HEK293T (cell line): ENCODE results near the gene MTMR12.

Experiments
- CTCF ChIA-PET: fragments of 350-600 bp; formaldehyde crosslinking; extraction: SDS; loops from one replicate; lab custom pipeline; 2021; ENCODE audit warnings: antibody characterized with exemption, inconsistent platforms; lab: Yijun Ruan, JAX
- POLR2A ChIA-PET: fragments of 350-600 bp; formaldehyde crosslinking; extraction: SDS; loops from one replicate; lab custom pipeline; 2020; ENCODE audit warnings: antibody characterized with exemption, inconsistent platforms; lab: Yijun Ruan, JAX
- DNase-seq: peaks from one replicate; pipeline ENCODE4 v3.0.0; 2012; ENCODE audit warnings: mixed read lengths; ENCODE audit errors: extremely low spot score
- ARNT ChIP-seq: fragments of 450-650 bp; IDR thresholded peaks from 2 replicates; pipeline ENCODE4 v1.6.1; 2017; ENCODE audit warnings: mild to moderate bottlenecking
- BHLHE40 ChIP-seq: fragments of 450-650 bp; IDR thresholded peaks from 2 replicates; pipeline ENCODE4 v1.6.1; 2016; ENCODE audit warnings: mild to moderate bottlenecking, moderate library complexity, borderline replicate concordance
- CTBP1 ChIP-seq: fragments of 450-650 bp; IDR thresholded peaks from 2 replicates; pipeline ENCODE4 v1.6.1; 2016; ENCODE audit warnings: borderline replicate concordance
- ELF4 ChIP-seq: fragments of 450-650 bp; IDR thresholded peaks from 2 replicates; pipeline ENCODE4 v1.6.1; 2017; ENCODE audit warnings: antibody characterized with exemption
- FOXA1 ChIP-seq: fragments of 450-650 bp; IDR thresholded peaks from 2 replicates; pipeline ENCODE4 v1.6.1; 2016; ENCODE audit warnings: mild to moderate bottlenecking
- FOXK2 ChIP-seq: fragments of 450-650 bp; IDR thresholded peaks from 2 replicates; pipeline ENCODE4 v1.6.1; 2016; ENCODE audit warnings: mild to moderate bottlenecking
- FOXM1 ChIP-seq: fragments of 450-650 bp; IDR thresholded peaks from 2 replicates; pipeline ENCODE4 v1.6.1; 2017; ENCODE audit warnings: mild to moderate bottlenecking, borderline replicate concordance
- HDGF ChIP-seq: fragments of 450-650 bp; IDR thresholded peaks from 2 replicates; pipeline ENCODE4 v1.6.1; 2017; ENCODE audit warnings: antibody characterized with exemption, borderline replicate concordance
- L3MBTL2 ChIP-seq: fragments of 450-650 bp; conservative IDR thresholded peaks from 2 replicates; pipeline ENCODE4 v1.6.1; 2016; ENCODE audit warnings: mild to moderate bottlenecking
- LEF1 ChIP-seq: fragments of 450-650 bp; IDR thresholded peaks from 2 replicates; pipeline ENCODE4 v1.6.1; 2017; ENCODE audit warnings: mild to moderate bottlenecking, borderline replicate concordance
- NFRKB ChIP-seq: fragments of 450-650 bp; IDR thresholded peaks from 2 replicates; pipeline ENCODE4 v1.6.1; 2016; ENCODE audit warnings: mild to moderate bottlenecking, moderate library complexity
- PKNOX1 ChIP-seq: fragments of 450-650 bp; IDR thresholded peaks from 2 replicates; pipeline ENCODE4 v1.6.1; 2016
- SP1 ChIP-seq: fragments of 450-650 bp; IDR thresholded peaks from 2 replicates; pipeline ENCODE4 v1.6.1; 2017
- SUZ12 ChIP-seq: fragments of 450-650 bp; IDR thresholded peaks from 2 replicates; pipeline ENCODE4 v1.6.1; 2016; ENCODE audit warnings: mild to moderate bottlenecking
- TARDBP ChIP-seq: fragments of 450-650 bp; IDR thresholded peaks from 2 replicates; pipeline ENCODE4 v1.6.1; 2016
- ZNF384 ChIP-seq: fragments of 450-650 bp; IDR thresholded peaks from 2 replicates; pipeline ENCODE4 v1.6.1; 2016

MTMR12 gene

GRCh38 chr5:32279223-32279622 lies 33.5 kb downstream of the MTMR12 start:
- DNase-seq: no peak
- POLR2A ChIA-PET: no interaction called here
- TF ChIP-seq NFRKB: no peak
- no peak for TF ChIP-seq LEF1
- TF ChIP-seq FOXA1: no peak
- no peak for TF ChIP-seq BHLHE40
- no peak for TF ChIP-seq TARDBP
- no peak for TF ChIP-seq SUZ12
- no peak for TF ChIP-seq PKNOX1
- TF ChIP-seq FOXK2: no peak
- no peak for TF ChIP-seq ARNT
- no peak for TF ChIP-seq ELF4
- TF ChIP-seq CTBP1: no peak
- TF ChIP-seq SP1: no peak
- TF ChIP-seq HDGF: no peak
- no peak for TF ChIP-seq ZNF384
- TF ChIP-seq L3MBTL2: no peak
- no peak for TF ChIP-seq FOXM1
- CTCF ChIA-PET: no interaction called here

GRCh38 chr5:32278406-32278805 lies 34.3 kb downstream of the MTMR12 start:
- ChIA-PET POLR2A (no interaction called here), CTCF (no interaction called here)
- DNase-seq: no peak
- TF ChIP-seq SP1 (no peak), FOXM1 (no peak), CTBP1 (no peak), BHLHE40 (no peak)

GRCh38 chr5:32277798-32278197 lies 34.9 kb downstream of the MTMR12 start:
- POLR2A ChIA-PET: no interaction called here
- DNase-seq: no peak
- no peak for TF ChIP-seq FOXK2
- TF ChIP-seq PKNOX1: no peak
- TF ChIP-seq SUZ12: no peak
- TF ChIP-seq ELF4: no peak
- no peak for TF ChIP-seq FOXM1
- TF ChIP-seq TARDBP: no peak
- TF ChIP-seq BHLHE40: no peak
- no peak for TF ChIP-seq LEF1
- TF ChIP-seq L3MBTL2: no peak
- TF ChIP-seq ARNT: no peak
- no peak for TF ChIP-seq FOXA1
- no peak for TF ChIP-seq ZNF384
- CTCF ChIA-PET: no interaction called here

- POLR2A ChIA-PET: no interaction called here
- no peak for TF ChIP-seq CTBP1
- TF ChIP-seq ZNF384: no peak
- no peak for TF ChIP-seq LEF1
- TF ChIP-seq PKNOX1: no peak
- TF ChIP-seq TARDBP: no peak
- TF ChIP-seq BHLHE40: no peak
- TF ChIP-seq NFRKB: no peak
- no peak for TF ChIP-seq HDGF
- no peak for TF ChIP-seq FOXA1
- no peak for TF ChIP-seq L3MBTL2
- TF ChIP-seq FOXK2: no peak
- TF ChIP-seq ELF4: no peak
- no peak for TF ChIP-seq SUZ12
- TF ChIP-seq FOXM1: no peak
- TF ChIP-seq SP1: no peak
- TF ChIP-seq ARNT: no peak
- DNase-seq: no peak
- CTCF ChIA-PET: no interaction called here
Measured at GRCh38 chr5:32276173-32276853, 36.4 kb downstream of the MTMR12 start.

- ChIA-PET CTCF (interaction anchor here (0.9 kb wide), 1 partner anchor 54 kb away, joined by 3 read pairs; no protein-coding TSS in a partner anchor), POLR2A (no interaction called here)
- DNase-seq: no peak
- TF ChIP-seq SUZ12 (no peak), ZNF384 (no peak), CTBP1 (no peak), FOXK2 (no peak)
Measured at GRCh38 chr5:32275396-32275741, 37.4 kb downstream of the MTMR12 start.

- POLR2A ChIA-PET: no interaction called here
- no peak for DNase-seq
- TF ChIP-seq ARNT: no peak
- TF ChIP-seq PKNOX1: no peak
- TF ChIP-seq HDGF: no peak
- TF ChIP-seq SP1: no peak
- TF ChIP-seq FOXA1: no peak
- no peak for TF ChIP-seq TARDBP
- TF ChIP-seq FOXM1: no peak
- CTCF ChIA-PET: interaction anchor here (0.5 to 1.0 kb wide), 3 partner anchors 16 to 208 kb away, joined by 3 to 5 read pairs (median 3); no protein-coding TSS in a partner anchor
Measured at GRCh38 chr5:32274548-32275395, 38.0 kb downstream of the MTMR12 start.
